Keratinocyte (primary cell): Measurements from ENCODE around the gene CLIP2.

ENCODE experiments used
- CTCF ChIP-seq, 3 experiments: IDR thresholded peaks in 1 of 3; conservative IDR thresholded peaks in 1 of 3; optimal IDR thresholded peaks in 1 of 3; 2 replicates in 2 of 3; 3 replicates in 1 of 3; pipeline versions ENCODE3 to v1.5.1; 2011; ENCODE audit warnings: low read length in 3 of 3, mild to moderate bottlenecking in 3 of 3, moderate library complexity in 2 of 3, control low read depth in 1 of 3, inconsistent platforms in 1 of 3; ENCODE audit not compliant: insufficient read depth in 2 of 3; ENCODE audit errors: extremely low read depth in 1 of 3
- EZH2 ChIP-seq: IDR thresholded peaks from one replicate; pipeline ENCODE4 v1.6.1; 2012; ENCODE audit warnings: inconsistent platforms, mild to moderate bottlenecking, low read length, moderate library complexity

GRCh38 chr7:74418538-74418937 is 129.3 kb downstream of the CLIP2 start:
- TF ChIP-seq EZH2 (no peak), CTCF (optimal IDR thresholded peaks at IDR 0.05 in 1 of 3, IDR thresholded peaks at IDR 0.05 in 1 of 3, conservative IDR thresholded peaks at IDR 0.05 in 1 of 3; ENCODE audit: extremely low read depth in 1 of 3, insufficient read depth in 2 of 3, low read length in 3 of 3) (no peak)
